ENCODE measurements around the gene ACOT7. TPM values are rescaled to one million over a fixed set of nuclear protein-coding genes. Genes with fewer than 3 reads are reported as not detected.

The ACOT7 gene
- total and polyA plus RNA-seq, 11 donors, result 5.7 to 38.9 (median 12.6) TPM

- no peaks in the 10 kb centered on the region for H3K36me3 ChIP-seq
- intact Hi-C loops (cut with DNase I), result no loop called here
- peaks cover 57 to 99% (median 92%) of the 10 kb centered on the region in 9 donors for H3K27me3 ChIP-seq
- ATAC-seq, result no peak
- H3K4me3 ChIP-seq, result no peak overlapping the region
- no peak overlapping the region for H3K27ac ChIP-seq
- H3K4me1 ChIP-seq, result peaks cover 2 to 31% (median 23%) of the 10 kb centered on the region in 12 donors
- no peak for DNase-seq
- H3K9me3 ChIP-seq, result no peaks in the 10 kb centered on the region
- WGBS, 4 donors, result 68 to 80% (median 71%) methylated on average over 6 to 8 of the region's 8 CpGs
- no peak for TF ChIP-seq POLR2A (IDR thresholded peaks at IDR 0.05)
- no peak for TF ChIP-seq CTCF (IDR thresholded peaks at IDR 0.05)
These were observed 24.5 kb upstream of the ACOT7 start for GRCh38 chr1:6417961-6418667.

- Histone ChIP-seq H3K4me3 (no peak overlapping the region), H3K4me1 (peaks cover 2 to 24% (median 20%) of the 10 kb centered on the region in 12 donors), H3K27ac (no peak overlapping the region), H3K9me3 (no peaks in the 10 kb centered on the region), H3K27me3 (peaks cover 50 to 99% (median 80%) of the 10 kb centered on the region in 9 donors), H3K36me3 (no peaks in the 10 kb centered on the region)
- 79 to 91% (median 83%) methylated on average over 1 to 5 of the region's 5 CpGs for WGBS, 4 donors
- intact Hi-C loops (cut with DNase I), result no loop called here
- DNase-seq (no peak), ATAC-seq (no peak)
- TF ChIP-seq POLR2A (IDR thresholded peaks at IDR 0.05) (no peak), CTCF (IDR thresholded peaks at IDR 0.05) (no peak)
These were observed 23.3 kb upstream of the ACOT7 start for GRCh38 chr1:6416906-6417305.

- whole genome bisulfite sequencing, 4 donors, result 72 to 80% (median 77%) methylated on average over 5 to 8 of the region's 8 CpGs
- TF ChIP-seq POLR2A (IDR thresholded peaks at IDR 0.05) (no peak), CTCF (IDR thresholded peaks at IDR 0.05) (no peak)
- intact Hi-C loops (cut with DNase I), result no loop called here
- H3K27me3 ChIP-seq, result peaks cover 50 to 99% (median 74%) of the 10 kb centered on the region in 9 donors
- H3K4me3 ChIP-seq, result no peak overlapping the region
- no peaks in the 10 kb centered on the region for H3K36me3 ChIP-seq
- no peaks in the 10 kb centered on the region for H3K9me3 ChIP-seq
- no peak for DNase-seq
- H3K27ac ChIP-seq, result no peak overlapping the region
- no peak for ATAC-seq
- H3K4me1 ChIP-seq, result peaks cover 2 to 24% (median 20%) of the 10 kb centered on the region in 12 donors
These were observed 22.7 kb upstream of the ACOT7 start for GRCh38 chr1:6416295-6416656.

- DNase-seq, result no peak
- WGBS, 4 donors, result 65 to 75% (median 72%) methylated on average over 17 of the region's 17 CpGs
- intact Hi-C loops (cut with DNase I), result no loop called here
- no peak for TF ChIP-seq CTCF (IDR thresholded peaks at IDR 0.05)
- Histone ChIP-seq H3K4me3 (no peak overlapping the region), H3K27me3 (peaks cover 42 to 93% (median 66%) of the 10 kb centered on the region in 9 donors), H3K9me3 (no peaks in the 10 kb centered on the region), H3K4me1 (peaks cover under 1 to 18% (median 12%) of the 10 kb centered on the region in 12 donors), H3K36me3 (no peaks in the 10 kb centered on the region), H3K27ac (no peak overlapping the region)
- no peak for ATAC-seq
These were observed 21.5 kb upstream of the ACOT7 start for GRCh38 chr1:6414881-6415626.
